Measurements from ENCODE around the gene ATP8A1. TPM values are rescaled to one million over a fixed set of nuclear protein-coding genes. Genes with fewer than 3 reads are reported as not detected.

ATP8A1 gene
- total and polyA plus RNA-seq, 4 donors, result 0.38 to 13.2 (median 6.7) TPM

DNA sequence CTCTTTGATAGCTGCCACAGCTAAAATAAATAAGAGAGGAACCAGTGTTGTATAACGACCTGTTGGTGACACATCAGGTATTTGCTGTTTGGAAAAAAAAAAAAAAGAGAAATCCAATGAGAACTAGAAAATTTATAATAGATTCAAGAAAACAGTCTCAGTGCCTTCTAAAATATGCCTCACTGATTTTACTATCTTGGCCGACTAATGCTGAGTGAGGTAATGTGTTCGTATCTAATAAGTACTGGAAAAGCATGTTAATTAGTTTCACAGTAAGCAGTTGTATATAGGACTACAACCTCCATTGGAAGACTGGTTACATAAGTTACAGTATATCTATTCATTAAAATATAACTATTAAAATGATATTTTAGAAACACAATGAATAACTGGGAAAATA is 32.4 kb downstream of the ATP8A1 start:
- WGBS, 2 donors, result 94 to 96% methylated on average over 3 of the region's 3 CpGs
- no peaks in the 10 kb centered on the region for H3K9me3 ChIP-seq (ENCODE audit: control insufficient read depth, low read length)
- DNase-seq (no peak), ATAC-seq (ENCODE audit: low FRiP score) (no peak)
- intact Hi-C loops (cut with DNase I), result no loop called here
- no peaks in the 10 kb centered on the region for H3K36me3 ChIP-seq (ENCODE audit: control insufficient read depth in 1 of 2, insufficient read depth in 2 of 2, low read length in 1 of 2)
- no peaks in the 10 kb centered on the region for H3K4me1 ChIP-seq (ENCODE audit: control insufficient read depth in 1 of 2, insufficient read depth in 2 of 2, low read length in 2 of 2)
- no peak overlapping the region for H3K27ac ChIP-seq (ENCODE audit: low read depth in 1 of 2, low read length in 2 of 2)
- no peak overlapping the region for H3K4me3 ChIP-seq (ENCODE audit: low read length in 2 of 2)
- H3K27me3 ChIP-seq (ENCODE audit: control insufficient read depth in 1 of 2, insufficient read depth in 2 of 2, low read length in 1 of 2), result no peaks in the 10 kb centered on the region

DNA sequence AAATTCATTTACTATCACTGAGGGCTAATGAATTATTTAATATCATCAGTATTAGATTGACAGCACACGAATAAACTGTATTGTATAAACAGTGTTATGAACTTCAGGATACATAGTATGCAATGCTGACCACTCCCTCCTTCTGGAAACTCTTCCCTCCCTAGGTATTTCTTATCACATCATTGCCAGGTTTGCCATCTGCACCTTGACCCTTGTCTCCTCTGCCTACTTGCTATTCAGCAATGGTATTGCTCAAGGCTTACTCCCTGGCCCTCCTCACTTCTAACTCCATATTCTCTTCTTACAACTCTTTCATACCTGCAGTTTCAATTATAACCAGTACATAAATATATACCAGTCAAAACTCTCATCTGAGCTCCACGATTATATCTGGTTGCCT is 38.9 kb downstream of the ATP8A1 start:
- Histone ChIP-seq H3K27ac (ENCODE audit: low read depth in 1 of 2, low read length in 2 of 2) (no peak overlapping the region), H3K4me3 (ENCODE audit: low read length in 2 of 2) (no peak overlapping the region), H3K4me1 (ENCODE audit: control insufficient read depth in 1 of 2, insufficient read depth in 2 of 2, low read length in 2 of 2) (no peaks in the 10 kb centered on the region), H3K36me3 (ENCODE audit: control insufficient read depth in 1 of 2, insufficient read depth in 2 of 2, low read length in 1 of 2) (no peaks in the 10 kb centered on the region), H3K9me3 (ENCODE audit: control insufficient read depth, low read length) (no peaks in the 10 kb centered on the region), H3K27me3 (ENCODE audit: control insufficient read depth in 1 of 2, insufficient read depth in 2 of 2, low read length in 1 of 2) (no peaks in the 10 kb centered on the region)
- no peak for ATAC-seq (ENCODE audit: low FRiP score)
- 88 to 89% methylated on average over 2 of the region's 2 CpGs for WGBS, 2 donors
- no peak for DNase-seq
- intact Hi-C loops (cut with DNase I), result no loop called here

DNA sequence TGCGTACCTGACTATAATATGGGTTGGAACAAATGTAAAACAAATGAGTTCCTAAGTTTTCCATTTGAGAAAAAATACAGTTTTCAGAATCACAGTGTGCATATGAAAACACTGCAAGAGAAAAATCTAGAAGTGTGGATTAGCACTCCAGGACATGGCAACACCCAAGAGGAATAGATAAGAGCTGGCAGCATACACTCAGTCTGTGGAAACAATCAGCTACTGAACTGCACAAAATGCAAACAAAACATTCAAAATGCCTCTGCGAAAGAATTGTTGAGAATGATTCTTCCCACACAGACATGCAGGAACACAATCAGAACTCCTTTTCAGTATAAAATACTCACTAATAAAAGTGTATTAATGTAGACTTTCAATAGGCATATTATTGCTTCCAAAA is 39.9 kb downstream of the ATP8A1 start:
- WGBS, 2 donors, result 54 to 74% methylated on average over 2 of the region's 2 CpGs
- DNase-seq, result no peak
- H3K9me3 ChIP-seq (ENCODE audit: control insufficient read depth, low read length), result no peaks in the 10 kb centered on the region
- no peak for ATAC-seq (ENCODE audit: low FRiP score)
- H3K4me1 ChIP-seq (ENCODE audit: control insufficient read depth in 1 of 2, insufficient read depth in 2 of 2, low read length in 2 of 2), result no peaks in the 10 kb centered on the region
- H3K27me3 ChIP-seq (ENCODE audit: control insufficient read depth in 1 of 2, insufficient read depth in 2 of 2, low read length in 1 of 2), result no peaks in the 10 kb centered on the region
- intact Hi-C loops (cut with DNase I), result no loop called here
- no peak overlapping the region for H3K4me3 ChIP-seq (ENCODE audit: low read length in 2 of 2)
- H3K36me3 ChIP-seq (ENCODE audit: control insufficient read depth in 1 of 2, insufficient read depth in 2 of 2, low read length in 1 of 2), result peaks cover 0 to 1% of the 10 kb centered on the region in 2 donors
- no peak overlapping the region for H3K27ac ChIP-seq (ENCODE audit: low read depth in 1 of 2, low read length in 2 of 2)

DNA sequence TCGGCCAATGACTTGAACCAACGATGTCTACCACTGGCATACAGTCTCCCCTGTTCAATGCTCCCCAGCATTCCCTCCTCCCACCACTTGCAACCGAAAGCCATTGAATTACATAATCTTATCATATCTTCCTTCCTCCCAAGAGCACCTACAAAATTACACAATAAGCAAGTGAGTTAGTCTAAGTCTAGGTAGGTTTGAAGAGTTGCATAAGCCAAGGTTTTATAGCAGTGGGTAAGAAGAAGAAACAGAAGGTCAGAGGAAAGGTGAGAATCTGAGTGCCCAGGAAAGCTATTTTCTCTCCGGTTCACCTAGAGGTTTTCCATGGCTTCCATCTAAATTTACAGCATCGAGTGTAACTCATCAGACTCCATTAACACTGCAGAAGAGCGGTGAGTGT is 40.3 kb downstream of the ATP8A1 start:
- H3K36me3 ChIP-seq (ENCODE audit: control insufficient read depth in 1 of 2, insufficient read depth in 2 of 2, low read length in 1 of 2), result peaks cover 0 to 1% of the 10 kb centered on the region in 2 donors

DNA sequence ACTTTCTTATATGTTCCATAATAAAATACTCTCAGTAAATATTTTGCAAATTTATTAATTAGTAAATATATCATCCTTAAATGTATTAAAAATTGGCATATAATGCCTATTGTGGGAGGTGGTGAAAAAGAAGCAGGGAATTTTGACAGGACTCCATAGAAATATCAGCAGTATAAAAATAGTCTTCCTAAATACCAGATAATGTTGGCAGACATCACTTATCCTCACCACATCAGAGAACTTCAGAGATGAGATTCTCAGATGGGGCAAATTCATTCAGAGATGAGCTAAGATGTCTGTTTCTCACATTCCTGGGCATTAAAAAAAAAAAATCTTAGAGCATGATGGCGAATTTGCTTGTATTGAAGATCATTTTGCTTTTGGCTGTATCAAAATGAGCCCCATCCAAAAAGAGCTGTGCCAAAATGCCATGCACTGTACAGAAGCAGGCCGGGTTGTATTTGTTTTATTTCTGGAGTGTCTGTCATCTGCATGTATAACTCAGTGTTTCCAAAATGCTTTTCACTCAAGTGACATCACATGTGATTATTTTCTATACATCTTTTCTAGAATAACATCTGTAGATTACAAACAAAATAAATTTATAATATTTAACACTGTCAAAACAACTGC is 41.7 kb downstream of the ATP8A1 start:
- intact Hi-C loops (cut with DNase I), result no loop called here
- H3K27me3 ChIP-seq (ENCODE audit: control insufficient read depth in 1 of 2, insufficient read depth in 2 of 2, low read length in 1 of 2), result no peaks in the 10 kb centered on the region
- H3K27ac ChIP-seq (ENCODE audit: low read depth in 1 of 2, low read length in 2 of 2), result no peak overlapping the region
- WGBS, 2 donors, result 82 to 88% methylated on average over 2 of the region's 2 CpGs
- ATAC-seq (ENCODE audit: low FRiP score) (no peak), DNase-seq (no peak)
- no peaks in the 10 kb centered on the region for H3K4me1 ChIP-seq (ENCODE audit: control insufficient read depth in 1 of 2, insufficient read depth in 2 of 2, low read length in 2 of 2)
- H3K9me3 ChIP-seq (ENCODE audit: control insufficient read depth, low read length), result no peaks in the 10 kb centered on the region
- peaks cover 0 to 1% of the 10 kb centered on the region in 2 donors for H3K36me3 ChIP-seq (ENCODE audit: control insufficient read depth in 1 of 2, insufficient read depth in 2 of 2, low read length in 1 of 2)
- no peak overlapping the region for H3K4me3 ChIP-seq (ENCODE audit: low read length in 2 of 2)

More for the DNA sequence above, 40.3 kb downstream of the ATP8A1 start:
- intact Hi-C loops (cut with DNase I), result no loop called here
- Histone ChIP-seq H3K4me1 (ENCODE audit: control insufficient read depth in 1 of 2, insufficient read depth in 2 of 2, low read length in 2 of 2) (no peaks in the 10 kb centered on the region), H3K27me3 (ENCODE audit: control insufficient read depth in 1 of 2, insufficient read depth in 2 of 2, low read length in 1 of 2) (no peaks in the 10 kb centered on the region), H3K27ac (ENCODE audit: low read depth in 1 of 2, low read length in 2 of 2) (no peak overlapping the region), H3K9me3 (ENCODE audit: control insufficient read depth, low read length) (no peaks in the 10 kb centered on the region), H3K4me3 (ENCODE audit: low read length in 2 of 2) (no peak overlapping the region)
- ATAC-seq (ENCODE audit: low FRiP score) (no peak), DNase-seq (no peak)
- 91 to 94% methylated on average over 6 of the region's 6 CpGs for WGBS, 2 donors

DNA sequence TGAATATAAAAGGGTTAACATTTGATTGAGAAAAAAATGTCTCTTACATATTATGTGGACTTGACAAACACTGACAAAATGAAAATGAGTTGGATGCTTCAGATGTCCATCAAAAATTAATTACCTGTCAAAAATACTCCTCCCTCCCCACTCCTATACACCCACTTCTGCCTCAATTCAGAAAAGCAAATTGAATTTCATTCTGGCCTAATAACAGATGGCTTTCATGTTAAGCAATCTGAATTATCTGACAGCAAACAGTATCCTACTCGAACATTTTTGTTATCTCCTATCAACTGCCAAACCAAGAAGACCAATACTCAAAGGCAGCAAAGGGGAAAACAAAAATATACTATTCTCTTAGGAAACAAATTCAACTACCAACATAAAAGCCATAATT is 44.0 kb downstream of the ATP8A1 start:
- no peak for DNase-seq
- no peaks in the 10 kb centered on the region for H3K4me1 ChIP-seq (ENCODE audit: control insufficient read depth in 1 of 2, insufficient read depth in 2 of 2, low read length in 2 of 2)
- H3K4me3 ChIP-seq (ENCODE audit: low read length in 2 of 2), result no peak overlapping the region
- H3K9me3 ChIP-seq (ENCODE audit: control insufficient read depth, low read length), result no peaks in the 10 kb centered on the region
- no peak for ATAC-seq (ENCODE audit: low FRiP score)
- H3K27ac ChIP-seq (ENCODE audit: low read depth in 1 of 2, low read length in 2 of 2), result no peak overlapping the region
- H3K36me3 ChIP-seq (ENCODE audit: control insufficient read depth in 1 of 2, insufficient read depth in 2 of 2, low read length in 1 of 2), result peaks cover 0 to 1% of the 10 kb centered on the region in 2 donors
- intact Hi-C loops (cut with DNase I), result no loop called here
- 27 to 43% methylated on average over 1 of the region's 1 CpG for WGBS, 2 donors
- no peaks in the 10 kb centered on the region for H3K27me3 ChIP-seq (ENCODE audit: control insufficient read depth in 1 of 2, insufficient read depth in 2 of 2, low read length in 1 of 2)

DNA sequence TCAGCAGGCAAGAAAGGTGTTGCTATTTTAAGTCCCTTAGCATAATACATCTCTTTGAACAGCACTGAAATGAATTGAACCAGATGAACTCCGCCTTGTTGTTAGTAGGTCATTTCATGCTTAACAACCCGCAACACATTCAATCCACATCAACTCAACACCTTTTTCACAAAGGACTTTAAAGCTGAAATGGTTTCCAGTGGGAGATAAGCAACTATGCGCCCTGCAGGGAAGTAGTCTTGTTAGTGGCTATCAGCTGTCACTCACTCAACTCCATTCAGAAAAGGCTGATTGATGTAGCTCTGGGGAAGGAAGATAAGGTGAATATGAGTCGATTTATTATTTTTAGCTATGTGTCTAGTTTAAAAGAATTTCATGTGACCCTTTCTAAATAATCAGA is 46.0 kb downstream of the ATP8A1 start:
- ATAC-seq (ENCODE audit: low FRiP score) (no peak), DNase-seq (no peak)
- no peak overlapping the region for H3K27ac ChIP-seq (ENCODE audit: low read depth in 1 of 2, low read length in 2 of 2)
- peaks cover 0 to 1% of the 10 kb centered on the region in 2 donors for H3K36me3 ChIP-seq (ENCODE audit: control insufficient read depth in 1 of 2, insufficient read depth in 2 of 2, low read length in 1 of 2)
- peaks cover 0 to 1% of the 10 kb centered on the region in 2 donors for H3K4me1 ChIP-seq (ENCODE audit: control insufficient read depth in 1 of 2, insufficient read depth in 2 of 2, low read length in 2 of 2)
- no peaks in the 10 kb centered on the region for H3K9me3 ChIP-seq (ENCODE audit: control insufficient read depth, low read length)
- intact Hi-C loops (cut with DNase I), result no loop called here
- WGBS, 2 donors, result 87 to 90% methylated on average over 4 of the region's 4 CpGs
- H3K27me3 ChIP-seq (ENCODE audit: control insufficient read depth in 1 of 2, insufficient read depth in 2 of 2, low read length in 1 of 2), result no peaks in the 10 kb centered on the region
- H3K4me3 ChIP-seq (ENCODE audit: low read length in 2 of 2), result no peak overlapping the region

DNA sequence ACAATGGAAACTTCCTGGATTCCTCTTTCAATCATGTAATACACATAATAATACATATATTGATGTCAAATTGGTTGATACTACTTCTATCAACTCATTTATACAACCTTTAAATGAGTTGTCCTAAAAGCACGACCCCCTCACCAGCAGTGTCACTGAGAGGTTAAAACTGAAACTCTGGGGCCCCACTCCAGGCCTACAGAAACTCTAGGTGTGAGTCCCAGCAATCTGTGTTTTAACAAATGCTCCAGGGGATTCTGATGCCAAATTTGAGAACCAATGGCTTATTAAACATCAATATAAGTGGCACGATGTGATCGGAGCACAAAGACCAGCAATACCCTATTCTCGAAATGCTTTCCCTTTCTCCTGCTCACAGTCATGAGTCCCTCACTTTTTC is 47.9 kb downstream of the ATP8A1 start:
- Histone ChIP-seq H3K4me1 (ENCODE audit: control insufficient read depth in 1 of 2, insufficient read depth in 2 of 2, low read length in 2 of 2) (peaks cover 1 to 4% of the 10 kb centered on the region in 2 donors), H3K9me3 (ENCODE audit: control insufficient read depth, low read length) (no peaks in the 10 kb centered on the region), H3K27me3 (ENCODE audit: control insufficient read depth in 1 of 2, insufficient read depth in 2 of 2, low read length in 1 of 2) (no peaks in the 10 kb centered on the region), H3K27ac (ENCODE audit: low read depth in 1 of 2, low read length in 2 of 2) (no peak overlapping the region), H3K36me3 (ENCODE audit: control insufficient read depth in 1 of 2, insufficient read depth in 2 of 2, low read length in 1 of 2) (peaks cover 0 to 1% of the 10 kb centered on the region in 2 donors), H3K4me3 (ENCODE audit: low read length in 2 of 2) (no peak overlapping the region)
- ATAC-seq (ENCODE audit: low FRiP score) (no peak), DNase-seq (no peak)
- 97 to 98% methylated on average over 4 of the region's 4 CpGs for WGBS, 2 donors
- intact Hi-C loops (cut with DNase I), result no loop called here

DNA sequence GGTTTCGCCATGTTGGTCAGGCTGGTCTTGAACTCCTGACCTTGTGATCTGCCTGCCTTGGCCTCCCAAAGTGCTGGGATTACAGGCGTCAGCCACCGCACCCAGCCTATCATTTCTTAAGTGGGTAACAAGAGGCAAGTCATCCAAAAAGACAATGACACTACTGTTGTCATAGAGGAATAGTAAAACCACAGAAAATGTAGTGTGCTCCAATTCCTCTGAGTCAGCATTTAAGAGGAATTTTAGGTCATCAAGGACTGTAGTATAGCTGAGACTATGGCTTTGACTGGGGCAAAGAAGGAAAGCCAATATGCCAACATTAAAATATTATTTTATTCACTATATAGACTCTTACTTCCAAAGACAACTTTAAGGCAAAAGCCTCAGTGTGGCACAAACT is 48.4 kb downstream of the ATP8A1 start:
- Histone ChIP-seq H3K27me3 (ENCODE audit: control insufficient read depth in 1 of 2, insufficient read depth in 2 of 2, low read length in 1 of 2) (no peaks in the 10 kb centered on the region), H3K4me3 (ENCODE audit: low read length in 2 of 2) (no peak overlapping the region), H3K36me3 (ENCODE audit: control insufficient read depth in 1 of 2, insufficient read depth in 2 of 2, low read length in 1 of 2) (peaks cover 0 to 1% of the 10 kb centered on the region in 2 donors), H3K27ac (ENCODE audit: low read depth in 1 of 2, low read length in 2 of 2) (no peak overlapping the region), H3K4me1 (ENCODE audit: control insufficient read depth in 1 of 2, insufficient read depth in 2 of 2, low read length in 2 of 2) (peaks cover 1 to 4% of the 10 kb centered on the region in 2 donors), H3K9me3 (ENCODE audit: control insufficient read depth, low read length) (no peaks in the 10 kb centered on the region)
- ATAC-seq (ENCODE audit: low FRiP score) (no peak), DNase-seq (no peak)
- WGBS, 2 donors, result 90 to 93% methylated on average over 2 to 3 of the region's 3 CpGs
- intact Hi-C loops (cut with DNase I), result no loop called here
